GM19463 (cell line): ENCODE results near the gene SEPTIN6.
"Not testable (repeated sequence)": the region's sequence is repeated elsewhere in the genome, so short reads cannot be mapped to it uniquely, and the experiment has no call there.

Experiments
- ATAC-seq: cut with Tn5 transposase; IDR thresholded peaks from one replicate; pipeline ENCODE4 v1.9.1; 2021; ENCODE audit warnings: mild to moderate bottlenecking, moderate library complexity; ENCODE audit not compliant: unreplicated experiment

Gene SEPTIN6

GRCh38 chrX:119692191-119693039, 553 bp downstream of the SEPTIN6 start:
- ATAC-seq = no peak

GRCh38 chrX:119690921-119691716, 1.8 kb downstream of the SEPTIN6 start:
- no peak for ATAC-seq

DNA sequence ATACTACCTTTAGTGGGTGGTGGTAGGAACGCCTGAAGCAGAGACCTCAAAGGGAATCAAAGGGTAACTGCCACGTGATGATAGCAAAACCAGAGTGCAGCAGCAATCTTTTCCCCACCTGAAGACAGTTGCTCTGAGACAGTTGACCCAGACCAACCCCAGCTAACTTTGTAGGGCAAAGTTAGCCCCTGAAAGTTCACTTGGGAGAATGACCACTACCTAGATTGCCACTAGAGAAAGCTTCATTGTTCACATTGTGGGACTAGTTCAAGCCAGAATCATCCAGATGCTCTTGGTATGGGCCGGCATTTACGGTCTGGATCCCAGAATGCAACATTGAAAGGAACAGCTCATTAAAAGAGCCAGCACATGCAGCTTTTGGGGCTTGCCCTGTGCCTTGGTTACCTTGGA, 4.1 kb downstream of the SEPTIN6 start:
- ATAC-seq = no peak

DNA sequence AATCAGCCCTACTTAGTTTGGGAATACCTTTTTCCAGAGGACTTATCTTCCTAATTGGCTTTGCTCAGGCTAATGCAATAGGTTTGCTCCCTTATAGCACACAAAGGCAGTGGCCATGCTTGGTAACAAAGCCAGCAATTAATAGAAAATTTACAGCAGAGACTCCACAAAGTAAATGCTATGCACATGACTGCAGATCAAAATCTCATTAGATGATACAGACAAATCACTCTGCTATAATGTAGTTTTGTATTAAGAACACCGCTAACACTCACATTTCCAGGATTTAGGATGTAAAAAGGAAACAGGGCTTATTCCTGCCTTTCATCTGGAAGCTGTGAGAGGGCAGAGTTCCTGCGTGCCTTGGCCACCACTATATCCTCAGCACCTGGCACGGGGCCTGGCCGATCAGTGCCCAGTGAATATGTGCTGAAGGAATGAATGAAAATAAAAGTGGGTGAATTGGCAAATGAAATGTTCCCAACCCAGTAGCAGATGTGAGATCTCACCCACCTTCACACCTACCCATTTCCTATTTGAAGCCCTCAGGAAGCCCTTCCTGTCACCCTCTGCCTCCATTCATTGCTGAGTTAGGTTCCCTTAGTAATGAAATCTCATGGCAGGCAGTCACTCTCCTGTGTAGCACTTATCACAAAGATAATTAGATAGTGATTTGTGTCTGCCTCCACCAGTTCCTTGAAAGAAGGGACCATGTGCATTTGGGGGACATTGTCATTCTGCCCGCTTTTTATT, 5.1 kb downstream of the SEPTIN6 start:
- ATAC-seq = no peak

DNA sequence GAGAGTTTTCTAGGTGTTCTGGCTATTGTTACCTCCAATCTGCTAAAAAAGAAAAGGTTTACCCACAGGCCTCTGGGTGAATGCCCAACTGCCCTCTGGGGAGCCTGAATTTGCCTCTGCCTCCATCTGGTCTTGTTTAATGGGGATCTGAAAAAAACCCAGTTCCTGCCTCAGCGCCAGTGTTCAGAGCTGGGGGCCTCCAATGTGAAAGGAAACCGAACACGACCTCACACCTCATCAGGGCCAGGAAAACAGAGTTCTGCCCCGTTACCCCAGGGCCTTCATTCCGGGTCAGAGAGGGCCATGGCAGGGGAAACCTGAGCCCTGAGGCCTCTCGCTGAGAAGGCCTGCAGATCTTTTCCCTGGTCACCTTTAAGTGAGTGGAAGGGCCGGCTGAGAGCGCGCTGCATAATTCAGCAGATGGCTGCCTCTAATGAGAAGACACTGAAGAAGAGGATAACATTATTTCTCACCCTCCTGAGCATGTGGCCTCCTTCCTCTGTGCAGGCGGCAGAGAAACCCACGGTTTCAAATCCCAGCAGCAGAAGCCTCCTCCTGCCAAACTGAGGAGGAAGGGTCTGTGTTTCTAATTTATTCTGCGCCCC, 6.8 kb downstream of the SEPTIN6 start:
- peak; percentile 43 for ATAC-seq

- ATAC-seq = peak; percentile 39
These were observed 7.5 kb downstream of the SEPTIN6 start for GRCh38 chrX:119685225-119686066.

- no peak for ATAC-seq
These were observed 8.1 kb downstream of the SEPTIN6 start for GRCh38 chrX:119684916-119685224.

GRCh38 chrX:119684312-119684711, 8.7 kb downstream of the SEPTIN6 start:
- ATAC-seq = not testable (repeated sequence)

DNA sequence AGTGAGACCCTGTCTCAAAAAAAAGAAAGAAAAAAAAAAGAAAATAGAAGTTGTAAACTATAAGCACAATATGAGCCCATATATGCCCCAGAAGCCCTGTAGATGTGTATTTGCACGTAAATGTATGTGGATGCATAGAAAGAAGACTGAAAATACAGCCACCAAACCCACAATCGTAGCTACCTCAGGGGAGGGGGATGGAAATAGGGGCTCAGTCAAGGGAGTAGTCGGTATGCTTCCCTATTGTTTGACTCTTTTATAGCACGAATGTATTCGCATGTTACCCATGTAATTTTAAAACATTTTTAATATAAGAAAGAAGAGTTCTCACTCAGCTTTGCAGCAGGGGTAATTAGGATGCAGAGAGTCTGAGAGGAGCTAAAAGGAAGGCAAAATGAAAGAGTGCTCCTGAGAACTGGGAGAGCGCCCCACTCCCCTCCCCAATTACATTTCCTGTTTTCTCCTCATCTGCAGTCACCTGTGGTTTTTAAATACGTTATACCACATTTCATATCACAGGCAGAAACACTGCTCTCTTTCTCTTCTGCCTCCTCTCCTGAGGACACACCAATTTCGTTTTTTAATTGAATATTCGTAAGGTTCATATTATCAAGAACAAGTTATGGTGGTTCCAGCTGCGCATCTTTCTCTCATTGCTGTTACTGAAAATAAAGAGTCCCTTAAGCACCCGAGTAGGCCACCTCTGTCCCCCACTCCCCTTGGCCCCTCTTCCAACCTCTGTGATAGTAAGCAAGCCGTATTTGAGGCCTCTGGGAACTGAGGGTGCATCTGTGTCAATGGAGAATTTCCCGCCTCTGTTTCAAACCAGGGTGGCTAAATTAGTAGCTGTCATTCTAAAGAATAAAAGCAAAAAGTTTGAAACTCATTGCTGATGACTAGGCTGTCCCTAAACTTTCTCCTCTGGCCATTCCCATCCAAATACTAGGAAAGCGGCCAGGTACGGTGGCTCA, 10.7 kb downstream of the SEPTIN6 start:
- ATAC-seq = peak; percentile 17

DNA sequence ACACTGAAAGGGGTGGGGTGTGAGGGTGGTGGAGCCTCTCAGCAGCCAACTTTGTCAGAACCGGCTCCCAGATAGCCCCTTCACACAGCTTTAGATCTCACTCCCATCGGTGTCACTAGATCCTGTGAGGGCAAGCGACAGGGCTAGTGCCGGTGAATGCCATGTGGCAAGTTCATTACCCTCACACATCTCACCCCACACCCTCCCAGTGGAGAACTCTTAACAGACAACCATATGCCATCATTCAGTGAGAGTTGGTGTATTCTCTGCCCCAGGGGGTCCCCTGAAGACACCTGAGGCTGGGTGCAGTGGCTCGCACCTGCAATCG, 15.3 kb downstream of the SEPTIN6 start:
- ATAC-seq = no peak

GRCh38 chrX:119676949-119677653, 15.9 kb downstream of the SEPTIN6 start:
- ATAC-seq = no peak

DNA sequence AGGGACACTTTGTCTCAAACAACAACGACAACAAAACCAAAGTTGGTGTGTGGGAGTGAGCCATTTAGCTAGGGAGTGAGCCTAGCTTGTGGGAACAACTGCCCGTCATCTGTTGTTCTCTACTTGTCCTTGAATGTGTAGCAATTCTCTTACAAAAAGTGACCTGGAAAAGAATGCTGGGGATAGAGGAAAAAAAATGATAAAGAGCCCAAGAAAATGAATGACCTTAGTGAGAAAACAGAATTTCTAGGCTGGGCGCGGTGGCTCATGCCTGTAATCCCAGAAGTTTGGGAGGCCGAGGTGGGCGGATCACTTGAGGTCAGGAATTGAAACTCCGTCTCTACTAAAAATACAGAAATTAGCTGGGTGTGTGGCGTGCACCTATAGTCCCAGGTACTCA, 19.6 kb downstream of the SEPTIN6 start:
- no peak for ATAC-seq

DNA sequence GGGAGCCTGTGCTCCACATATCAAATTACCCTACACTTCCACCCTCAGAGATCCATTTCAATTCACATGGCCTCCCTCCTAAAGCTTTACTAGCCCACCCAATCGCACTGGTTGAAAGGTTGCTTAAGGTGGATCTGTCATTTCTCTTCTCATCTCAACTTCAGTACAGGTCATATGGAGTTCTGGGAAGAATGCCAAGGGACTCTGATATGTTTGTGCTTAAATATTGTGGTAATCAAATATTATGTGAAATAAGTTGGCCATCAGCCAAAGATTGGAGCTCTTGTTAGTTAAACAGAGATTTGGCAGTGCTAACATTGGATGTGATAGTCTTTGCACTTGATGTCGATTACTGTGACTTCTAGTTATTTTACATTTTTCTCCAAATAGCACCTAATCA, 20.5 kb downstream of the SEPTIN6 start:
- ATAC-seq = no peak

GRCh38 chrX:119669424-119670037, 23.4 kb downstream of the SEPTIN6 start:
- no peak for ATAC-seq

- no peak for ATAC-seq
These were observed 25.7 kb downstream of the SEPTIN6 start for GRCh38 chrX:119667111-119667878.

GRCh38 chrX:119664877-119665276, 28.1 kb downstream of the SEPTIN6 start:
- ATAC-seq = peak; percentile 51

GRCh38 chrX:119661486-119661885, 31.5 kb downstream of the SEPTIN6 start:
- ATAC-seq = no peak
